Left cardiac atrium (tissue), 4 donors: ENCODE data around the gene ANKRD13A. TPM values are rescaled to one million over a fixed set of nuclear protein-coding genes. Genes with fewer than 3 reads are reported as not detected.
"Not testable (repeated sequence)": the region's sequence is repeated elsewhere in the genome, so short reads cannot be mapped to it uniquely, and the experiment has no call there.

Experiments
- ATAC-seq, 2 donors: fragments of 200-7000 bp; cut with Tn5 transposase; one replicate each; pipeline ENCODE4 v1.9.1; 2020; ENCODE audit warnings: mild to moderate bottlenecking in 2 of 2, moderate library complexity in 2 of 2
- DNase-seq: peaks from one replicate; pipeline ENCODE4 v3.0.0-alpha.2; 2020
- intact Hi-C, 2 donors: fragments of 100-400 bp; cut with DNase I; formaldehyde crosslinking; loops; one replicate each; pipeline versions ENCODE4 v1.14.1 to v1.15.1; 2022 to 2023
- total RNA-seq, 2 donors: library from RNA; stranded (reverse); fragmentation: NEBNext Ultra II Directional; extraction: Animal tissue kit (Norgen Biotek cat#: 25700); gene quantifications; one replicate each; pipeline ENCODE4 v1.2.1, GENCODE V29; 2021
- donor health status: DM: no; HTN: yes; CAD: no.
- donor health status: DM: no; HTN: yes; CAD: no; lungs with severe emphysema.
- donor health status: DM: yes; HTN: yes; CAD: no.
- donor health status: Dilated cardiomyopathy.

Gene ANKRD13A
- total RNA-seq, 2 donors from 2014 or later, result 18.7 to 20.4 TPM

- ATAC-seq (no peak), DNase-seq (no peak)
- intact Hi-C loops, result no loop called here
Measured at GRCh38 chr12:110002676-110003515, 3.7 kb downstream of the ANKRD13A start.

GRCh38 chr12:110004598-110004997 lies 5.4 kb downstream of the ANKRD13A start:
- intact Hi-C loops, result no loop called here
- no peak for DNase-seq
- ATAC-seq, result no peak

GRCh38 chr12:110005319-110005973 lies 6.2 kb downstream of the ANKRD13A start:
- intact Hi-C loops, result no loop called here
- ATAC-seq, result no peak
- no peak for DNase-seq

GRCh38 chr12:110006115-110006514 lies 6.9 kb downstream of the ANKRD13A start:
- DNase-seq (no peak), ATAC-seq (no peak)
- intact Hi-C loops, result no loop called here

- DNase-seq, result no peak
- intact Hi-C loops, result no loop called here
- ATAC-seq, result peak in 1 of 2 donors; percentile 30
Measured at GRCh38 chr12:110007881-110008280, 8.7 kb downstream of the ANKRD13A start.

- DNase-seq, ATAC-seq, intact Hi-C loops: not testable (repeated sequence)
Measured at GRCh38 chr12:110008681-110009398, 9.6 kb downstream of the ANKRD13A start.

GRCh38 chr12:110010853-110011723 lies 11.9 kb downstream of the ANKRD13A start:
- ATAC-seq (no peak), DNase-seq (no peak)
- intact Hi-C loops, result no loop called here

- ATAC-seq (no peak), DNase-seq (no peak)
- intact Hi-C loops, result no loop called here
Measured at GRCh38 chr12:110012137-110012536, 12.9 kb downstream of the ANKRD13A start.

- DNase-seq (no peak), ATAC-seq (no peak)
- intact Hi-C loops, result no loop called here
Measured at GRCh38 chr12:110012659-110013058, 13.4 kb downstream of the ANKRD13A start.

GRCh38 chr12:110015132-110015531 lies 15.9 kb downstream of the ANKRD13A start:
- DNase-seq (no peak), ATAC-seq (no peak)
- intact Hi-C loops, result no loop called here

GRCh38 chr12:110020956-110021355 lies 21.7 kb downstream of the ANKRD13A start:
- ATAC-seq (no peak), DNase-seq (no peak)
- intact Hi-C loops, result no loop called here

GRCh38 chr12:110023059-110023980 lies 24.1 kb downstream of the ANKRD13A start:
- ATAC-seq, result peak in 1 of 2 donors; percentile 36
- intact Hi-C loops, result no loop called here
- DNase-seq, result no peak

GRCh38 chr12:110024051-110024450 lies 24.8 kb downstream of the ANKRD13A start:
- DNase-seq (no peak), ATAC-seq (no peak)
- intact Hi-C loops, result no loop called here

- DNase-seq (no peak), ATAC-seq (no peak)
- intact Hi-C loops, result no loop called here
Measured at GRCh38 chr12:110028323-110028722, 29.1 kb downstream of the ANKRD13A start.

- no peak for ATAC-seq
- intact Hi-C loops, result no loop called here
- no peak for DNase-seq
Measured at GRCh38 chr12:110029290-110029815, 30.1 kb downstream of the ANKRD13A start.

- ATAC-seq, result no peak
- no peak for DNase-seq
- intact Hi-C loops, result no loop called here
Measured at GRCh38 chr12:110033888-110034287, 34.7 kb downstream of the ANKRD13A start.

GRCh38 chr12:110035534-110036104 lies 36.4 kb downstream of the ANKRD13A start:
- DNase-seq (no peak), ATAC-seq (no peak)
- intact Hi-C loops, result no loop called here
